Measurements from ENCODE around the gene MAEA. TPM values are rescaled to one million over a fixed set of nuclear protein-coding genes. Genes with fewer than 3 reads are reported as not detected.

Gene MAEA
- total and polyA plus RNA-seq, 4 donors, result 20.9 to 33.9 (median 29.8) TPM

DNA sequence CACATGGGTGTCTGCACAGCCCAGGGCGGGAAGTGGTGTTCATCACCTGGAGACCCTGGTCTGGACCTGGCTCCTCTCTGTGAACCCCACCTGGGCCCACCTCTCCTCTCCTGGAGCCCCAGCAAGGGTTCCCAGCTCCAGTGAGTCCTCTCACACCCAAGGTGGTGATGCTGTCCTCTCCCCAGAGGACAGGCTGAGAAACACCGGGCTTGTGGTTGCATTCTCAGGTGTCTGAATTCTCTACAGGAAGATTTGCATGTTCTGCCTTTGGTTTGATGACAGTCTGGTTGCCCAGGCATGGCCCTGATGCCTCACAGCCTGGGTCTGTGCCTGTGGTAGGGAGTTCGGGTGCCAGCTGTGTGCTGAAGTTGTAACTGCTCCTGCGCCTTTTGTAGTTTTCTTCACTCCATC, 3.8 kb downstream of the MAEA start:
- no peak for TF ChIP-seq SP1 (IDR thresholded peaks at IDR 0.05)
- TF ChIP-seq YY1 (IDR thresholded peaks at IDR 0.05), result no peak
- TF ChIP-seq RAD21 (IDR thresholded peaks at IDR 0.05), result no peak
- TF ChIP-seq FOXA2 (IDR thresholded peaks at IDR 0.05), result no peak
- no peak for TF ChIP-seq FOXA1 (IDR thresholded peaks at IDR 0.05)
- no peak for TF ChIP-seq HNF4A (conservative IDR thresholded peaks at IDR 0.05)
- no peak for TF ChIP-seq NR2F2 (IDR thresholded peaks at IDR 0.05)
- TF ChIP-seq, protein P1, sequence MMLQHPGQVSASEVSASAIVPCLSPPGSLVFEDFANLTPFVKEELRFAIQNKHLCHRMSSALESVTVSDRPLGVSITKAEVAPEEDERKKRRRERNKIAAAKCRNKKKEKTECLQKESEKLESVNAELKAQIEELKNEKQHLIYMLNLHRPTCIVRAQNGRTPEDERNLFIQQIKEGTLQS (IDR thresholded peaks at IDR 0.05), result no peak
- TF ChIP-seq, protein P2, sequence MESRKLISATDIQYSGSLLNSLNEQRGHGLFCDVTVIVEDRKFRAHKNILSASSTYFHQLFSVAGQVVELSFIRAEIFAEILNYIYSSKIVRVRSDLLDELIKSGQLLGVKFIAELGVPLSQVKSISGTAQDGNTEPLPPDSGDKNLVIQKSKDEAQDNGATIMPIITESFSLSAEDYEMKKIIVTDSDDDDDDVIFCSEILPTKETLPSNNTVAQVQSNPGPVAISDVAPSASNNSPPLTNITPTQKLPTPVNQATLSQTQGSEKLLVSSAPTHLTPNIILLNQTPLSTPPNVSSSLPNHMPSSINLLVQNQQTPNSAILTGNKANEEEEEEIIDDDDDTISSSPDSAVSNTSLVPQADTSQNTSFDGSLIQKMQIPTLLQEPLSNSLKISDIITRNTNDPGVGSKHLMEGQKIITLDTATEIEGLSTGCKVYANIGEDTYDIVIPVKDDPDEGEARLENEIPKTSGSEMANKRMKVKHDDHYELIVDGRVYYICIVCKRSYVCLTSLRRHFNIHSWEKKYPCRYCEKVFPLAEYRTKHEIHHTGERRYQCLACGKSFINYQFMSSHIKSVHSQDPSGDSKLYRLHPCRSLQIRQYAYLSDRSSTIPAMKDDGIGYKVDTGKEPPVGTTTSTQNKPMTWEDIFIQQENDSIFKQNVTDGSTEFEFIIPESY (IDR thresholded peaks at IDR 0.05), result no peak
- TF ChIP-seq, protein P3, sequence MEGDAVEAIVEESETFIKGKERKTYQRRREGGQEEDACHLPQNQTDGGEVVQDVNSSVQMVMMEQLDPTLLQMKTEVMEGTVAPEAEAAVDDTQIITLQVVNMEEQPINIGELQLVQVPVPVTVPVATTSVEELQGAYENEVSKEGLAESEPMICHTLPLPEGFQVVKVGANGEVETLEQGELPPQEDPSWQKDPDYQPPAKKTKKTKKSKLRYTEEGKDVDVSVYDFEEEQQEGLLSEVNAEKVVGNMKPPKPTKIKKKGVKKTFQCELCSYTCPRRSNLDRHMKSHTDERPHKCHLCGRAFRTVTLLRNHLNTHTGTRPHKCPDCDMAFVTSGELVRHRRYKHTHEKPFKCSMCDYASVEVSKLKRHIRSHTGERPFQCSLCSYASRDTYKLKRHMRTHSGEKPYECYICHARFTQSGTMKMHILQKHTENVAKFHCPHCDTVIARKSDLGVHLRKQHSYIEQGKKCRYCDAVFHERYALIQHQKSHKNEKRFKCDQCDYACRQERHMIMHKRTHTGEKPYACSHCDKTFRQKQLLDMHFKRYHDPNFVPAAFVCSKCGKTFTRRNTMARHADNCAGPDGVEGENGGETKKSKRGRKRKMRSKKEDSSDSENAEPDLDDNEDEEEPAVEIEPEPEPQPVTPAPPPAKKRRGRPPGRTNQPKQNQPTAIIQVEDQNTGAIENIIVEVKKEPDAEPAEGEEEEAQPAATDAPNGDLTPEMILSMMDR (IDR thresholded peaks at IDR 0.05; ENCODE audit: low read depth, low read length, missing input control), result no peak
- TF ChIP-seq, protein P4, sequence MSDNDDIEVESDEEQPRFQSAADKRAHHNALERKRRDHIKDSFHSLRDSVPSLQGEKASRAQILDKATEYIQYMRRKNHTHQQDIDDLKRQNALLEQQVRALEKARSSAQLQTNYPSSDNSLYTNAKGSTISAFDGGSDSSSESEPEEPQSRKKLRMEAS (IDR thresholded peaks at IDR 0.05), result no peak
- no peak for TF ChIP-seq JUND (IDR thresholded peaks at IDR 0.05)
- TF ChIP-seq, protein P5, sequence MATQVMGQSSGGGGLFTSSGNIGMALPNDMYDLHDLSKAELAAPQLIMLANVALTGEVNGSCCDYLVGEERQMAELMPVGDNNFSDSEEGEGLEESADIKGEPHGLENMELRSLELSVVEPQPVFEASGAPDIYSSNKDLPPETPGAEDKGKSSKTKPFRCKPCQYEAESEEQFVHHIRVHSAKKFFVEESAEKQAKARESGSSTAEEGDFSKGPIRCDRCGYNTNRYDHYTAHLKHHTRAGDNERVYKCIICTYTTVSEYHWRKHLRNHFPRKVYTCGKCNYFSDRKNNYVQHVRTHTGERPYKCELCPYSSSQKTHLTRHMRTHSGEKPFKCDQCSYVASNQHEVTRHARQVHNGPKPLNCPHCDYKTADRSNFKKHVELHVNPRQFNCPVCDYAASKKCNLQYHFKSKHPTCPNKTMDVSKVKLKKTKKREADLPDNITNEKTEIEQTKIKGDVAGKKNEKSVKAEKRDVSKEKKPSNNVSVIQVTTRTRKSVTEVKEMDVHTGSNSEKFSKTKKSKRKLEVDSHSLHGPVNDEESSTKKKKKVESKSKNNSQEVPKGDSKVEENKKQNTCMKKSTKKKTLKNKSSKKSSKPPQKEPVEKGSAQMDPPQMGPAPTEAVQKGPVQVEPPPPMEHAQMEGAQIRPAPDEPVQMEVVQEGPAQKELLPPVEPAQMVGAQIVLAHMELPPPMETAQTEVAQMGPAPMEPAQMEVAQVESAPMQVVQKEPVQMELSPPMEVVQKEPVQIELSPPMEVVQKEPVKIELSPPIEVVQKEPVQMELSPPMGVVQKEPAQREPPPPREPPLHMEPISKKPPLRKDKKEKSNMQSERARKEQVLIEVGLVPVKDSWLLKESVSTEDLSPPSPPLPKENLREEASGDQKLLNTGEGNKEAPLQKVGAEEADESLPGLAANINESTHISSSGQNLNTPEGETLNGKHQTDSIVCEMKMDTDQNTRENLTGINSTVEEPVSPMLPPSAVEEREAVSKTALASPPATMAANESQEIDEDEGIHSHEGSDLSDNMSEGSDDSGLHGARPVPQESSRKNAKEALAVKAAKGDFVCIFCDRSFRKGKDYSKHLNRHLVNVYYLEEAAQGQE (IDR thresholded peaks at IDR 0.05), result no peak
- TF ChIP-seq HNF4G (IDR thresholded peaks at IDR 0.05), result no peak
- no peak for TF ChIP-seq EGR1 (IDR thresholded peaks at IDR 0.05; ENCODE audit: low read depth in 2 of 2)
- TF ChIP-seq TAF1 (conservative IDR thresholded peaks at IDR 0.05), result no peak
- no peak for TF ChIP-seq RXRA (IDR thresholded peaks at IDR 0.05)
- no peaks in the 10 kb centered on the region for H3K9me3 ChIP-seq (ENCODE audit: control insufficient read depth in 4 of 4, low read length in 3 of 4)
- H3K4me3 ChIP-seq (ENCODE audit: low read depth in 1 of 3, low read length in 3 of 3), result no peak overlapping the region
- no peaks in the 10 kb centered on the region for H3K27me3 ChIP-seq (ENCODE audit: control insufficient read depth in 4 of 4, insufficient read depth in 4 of 4, low read length in 3 of 4)
- 96% methylated on average over 4 of the region's 4 CpGs for WGBS
- H3K27ac ChIP-seq (ENCODE audit: low read depth in 1 of 2, low read length in 2 of 2), result no peak overlapping the region
- no peak for DNase-seq (ENCODE audit: low spot score)
- no peak overlapping the region for H3K9ac ChIP-seq (ENCODE audit: low read depth in 1 of 2, low read length in 2 of 2)
- H3K36me3 ChIP-seq (ENCODE audit: control insufficient read depth in 4 of 4, insufficient read depth in 3 of 4, low read depth in 1 of 4, low read length in 3 of 4), result peaks cover 3 to 12% (median 7%) of the 10 kb centered on the region in 4 donors
- H3K4me1 ChIP-seq (ENCODE audit: control insufficient read depth in 4 of 4, insufficient read depth in 4 of 4, low read length in 3 of 4), result peaks cover 15 to 40% (median 26%) of the 10 kb centered on the region in 4 donors

DNA sequence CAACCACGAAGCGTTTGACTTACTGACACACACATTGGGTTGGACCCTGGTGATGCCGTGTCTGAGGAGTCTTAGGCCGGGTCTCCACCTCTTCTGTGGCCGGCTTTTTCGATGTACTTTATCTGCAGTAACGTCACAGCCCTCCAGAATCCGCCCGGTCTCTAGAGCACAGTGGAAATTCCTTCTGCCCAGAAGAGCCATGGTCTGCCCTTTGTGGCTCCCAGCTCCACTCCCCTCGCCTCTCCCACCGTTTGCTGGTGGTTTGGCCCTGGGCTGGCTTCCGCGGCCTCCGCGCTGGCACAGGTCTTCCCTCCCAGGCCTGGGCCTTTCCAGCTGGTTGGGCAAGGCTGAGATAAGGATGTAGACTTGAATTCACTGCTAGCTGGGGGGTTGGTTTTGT, 4.3 kb downstream of the MAEA start:
- no peaks in the 10 kb centered on the region for H3K27me3 ChIP-seq (ENCODE audit: control insufficient read depth in 4 of 4, insufficient read depth in 4 of 4, low read length in 3 of 4)
- H3K4me3 ChIP-seq (ENCODE audit: low read depth in 1 of 3, low read length in 3 of 3), result no peak overlapping the region
- no peak for DNase-seq (ENCODE audit: low spot score)
- 84% methylated on average over 15 of the region's 15 CpGs for WGBS
- no peaks in the 10 kb centered on the region for H3K9me3 ChIP-seq (ENCODE audit: control insufficient read depth in 4 of 4, low read length in 3 of 4)
- no peak overlapping the region for H3K27ac ChIP-seq (ENCODE audit: low read depth in 1 of 2, low read length in 2 of 2)
- H3K36me3 ChIP-seq (ENCODE audit: control insufficient read depth in 4 of 4, insufficient read depth in 3 of 4, low read depth in 1 of 4, low read length in 3 of 4), result peaks cover 3 to 12% (median 7%) of the 10 kb centered on the region in 4 donors
- peaks cover 15 to 39% (median 25%) of the 10 kb centered on the region in 4 donors for H3K4me1 ChIP-seq (ENCODE audit: control insufficient read depth in 4 of 4, insufficient read depth in 4 of 4, low read length in 3 of 4)
- no peak overlapping the region for H3K9ac ChIP-seq (ENCODE audit: low read depth in 1 of 2, low read length in 2 of 2)
- TF ChIP-seq GABPA (IDR thresholded peaks at IDR 0.05 in 1 of 2, conservative IDR thresholded peaks at IDR 0.05 in 1 of 2) (no peak), RAD21 (IDR thresholded peaks at IDR 0.05) (no peak), HNF4A (conservative IDR thresholded peaks at IDR 0.05) (no peak), RXRA (IDR thresholded peaks at IDR 0.05) (no peak), SP1 (IDR thresholded peaks at IDR 0.05) (no peak), JUND (IDR thresholded peaks at IDR 0.05) (no peak), HNF4G (IDR thresholded peaks at IDR 0.05) (no peak), NR2F2 (IDR thresholded peaks at IDR 0.05) (no peak), TAF1 (conservative IDR thresholded peaks at IDR 0.05) (no peak), EGR1 (IDR thresholded peaks at IDR 0.05; ENCODE audit: low read depth in 2 of 2) (no peak)
- TF ChIP-seq, protein P1 (IDR thresholded peaks at IDR 0.05), result no peak
- TF ChIP-seq, protein P3 (IDR thresholded peaks at IDR 0.05; ENCODE audit: low read depth, low read length, missing input control), result no peak
- TF ChIP-seq, protein P2 (IDR thresholded peaks at IDR 0.05), result no peak

Data from liver (tissue), 9 donors.